Keratinocyte (primary cell): ENCODE measurements around the gene PRKAR1B. TPM values are rescaled to one million over a fixed set of nuclear protein-coding genes. Genes with fewer than 3 reads are reported as not detected.

Source experiments
- DNase-seq: peaks from one replicate; pipeline ENCODE4 v3.0.0-alpha.2; 2011; ENCODE audit warnings: low read depth, missing footprints, low spot score
- FAIRE-seq: peaks from 2 replicates; lab custom pipeline; 2011; peaks lifted over from hg19 to GRCh38; lab: Jason Lieb, UNC
- H2AFZ ChIP-seq: 2 replicates; pipeline ENCODE4 v1.6.0; 2012; ENCODE audit warnings: low read length, control low read depth, inconsistent platforms; ENCODE audit not compliant: control insufficient read depth
- H3K27ac ChIP-seq: 2 replicates; pipeline ENCODE4 v1.5.1; 2011; ENCODE audit warnings: low read length; ENCODE audit not compliant: control insufficient read depth, insufficient read depth
- H3K27me3 ChIP-seq: 3 replicates; pipeline ENCODE4 v1.6.0; 2011; ENCODE audit warnings: low read length; ENCODE audit not compliant: control insufficient read depth, insufficient read depth; ENCODE audit errors: extremely low read depth
- H3K36me3 ChIP-seq, 2 experiments: 2 replicates in 1 of 2; 3 replicates in 1 of 2; pipeline ENCODE4 v1.5.1; 2011; ENCODE audit warnings: low read length in 2 of 2, mild to moderate bottlenecking in 1 of 2; ENCODE audit not compliant: control insufficient read depth in 2 of 2, insufficient read depth in 2 of 2; ENCODE audit errors: extremely low read depth in 1 of 2
- H3K4me1 ChIP-seq: 3 replicates; pipeline ENCODE4 v1.5.1; 2011; ENCODE audit warnings: low read length; ENCODE audit not compliant: control insufficient read depth, insufficient read depth; ENCODE audit errors: extremely low read depth
- H3K4me2 ChIP-seq: 3 replicates; pipeline ENCODE4 v1.6.0; 2011; ENCODE audit warnings: low read depth, low read length; ENCODE audit not compliant: control insufficient read depth, insufficient read depth; ENCODE audit errors: extremely low read depth
- H3K4me3 ChIP-seq, 3 experiments: fragments of 200-600 bp in 1 of 3; sonication (generic) in 1 of 3; 2 replicates in 2 of 3; 3 replicates in 1 of 3; pipeline ENCODE4 v1.5.1; 2011 to 2016; ENCODE audit warnings: low read length in 3 of 3, mild to moderate bottlenecking in 3 of 3, control low read depth in 2 of 3, inconsistent platforms in 1 of 3, low read depth in 1 of 3, mixed read lengths in 1 of 3, mixed run types in 1 of 3, moderate library complexity in 1 of 3; ENCODE audit not compliant: control insufficient read depth in 2 of 3, insufficient read depth in 2 of 3; ENCODE audit errors: extremely low read depth in 1 of 3
- H3K79me2 ChIP-seq: 2 replicates; pipeline ENCODE4 v1.6.0; 2012; ENCODE audit warnings: low read length; ENCODE audit not compliant: control insufficient read depth, insufficient read depth
- H3K9ac ChIP-seq: 3 replicates; pipeline ENCODE4 v1.6.0; 2011; ENCODE audit warnings: low read length; ENCODE audit not compliant: control insufficient read depth, insufficient read depth; ENCODE audit errors: extremely low read depth
- H3K9me1 ChIP-seq: 3 replicates; pipeline ENCODE4 v1.6.0; 2011; ENCODE audit warnings: low read length; ENCODE audit not compliant: control insufficient read depth, insufficient read depth; ENCODE audit errors: extremely low read depth
- H3K9me3 ChIP-seq: 2 replicates; pipeline ENCODE4 v1.5.1; 2012; ENCODE audit warnings: low read depth, low read length; ENCODE audit not compliant: control insufficient read depth
- H4K20me1 ChIP-seq: 3 replicates; pipeline ENCODE4 v1.6.0; 2011; ENCODE audit warnings: low read length; ENCODE audit not compliant: control insufficient read depth, insufficient read depth; ENCODE audit errors: extremely low read depth
- CTCF ChIP-seq, 3 experiments: IDR thresholded peaks in 1 of 3; conservative IDR thresholded peaks in 1 of 3; optimal IDR thresholded peaks in 1 of 3; 2 replicates in 2 of 3; 3 replicates in 1 of 3; pipeline versions ENCODE3 to v1.5.1; 2011; ENCODE audit warnings: low read length in 3 of 3, mild to moderate bottlenecking in 3 of 3, moderate library complexity in 2 of 3, control low read depth in 1 of 3, inconsistent platforms in 1 of 3; ENCODE audit not compliant: insufficient read depth in 2 of 3; ENCODE audit errors: extremely low read depth in 1 of 3
- EZH2 ChIP-seq: IDR thresholded peaks from one replicate; pipeline ENCODE4 v1.6.1; 2012; ENCODE audit warnings: inconsistent platforms, mild to moderate bottlenecking, low read length, moderate library complexity
- dilution Hi-C: fragments of 300-500 bp; cut with MboI; formaldehyde crosslinking; loops from one replicate; pipeline ENCODE4 v1.7.0; 2020; ENCODE audit warnings: low sequenced_read_pairs; ENCODE audit not compliant: extremely low pct_ligation_motif_present
- polyA plus RNA-seq, 5 experiments: library from polyadenylated mRNA; depleted of rRNA in 3 of 5; stranded (reverse) in 3 of 5; stranded (forward) in 1 of 5; unstranded in 1 of 5; fragments of >200 nt; gene quantifications; 1 replicate in 1 of 5; 2 replicates in 3 of 5; 3 replicates in 1 of 5; pipeline versions ENCODE4 v1.2.1 to v1.2.3, GENCODE V29; 2011 to 2012; ENCODE audit warnings: missing spikeins in 2 of 5, low read depth in 1 of 5, low replicate concordance in 1 of 5

The PRKAR1B gene
- polyA plus RNA-seq, 1 donor (not counting 4 experiments of a cell fraction or from before 2014, with no cell fraction given), result 10.8 TPM

GRCh38 chr7:621572-622285, 105.4 kb downstream of the PRKAR1B start:
- peaks cover 3% of the 10 kb centered on the region for H4K20me1 ChIP-seq
- no peaks in the 10 kb centered on the region for H3K9me1 ChIP-seq
- no peaks in the 10 kb centered on the region for H3K4me1 ChIP-seq
- dilution Hi-C loops, result no loop called here
- TF ChIP-seq EZH2 (no peak), CTCF (optimal IDR thresholded peaks at IDR 0.05 in 1 of 3, IDR thresholded peaks at IDR 0.05 in 1 of 3, conservative IDR thresholded peaks at IDR 0.05 in 1 of 3; ENCODE audit: extremely low read depth in 1 of 3, insufficient read depth in 2 of 3, low read length in 3 of 3) (no peak)
- H3K9ac ChIP-seq, result no peak overlapping the region
- DNase-seq, result no peak
- H3K27ac ChIP-seq, result no peak overlapping the region
- no peaks in the 10 kb centered on the region for H3K79me2 ChIP-seq
- H3K4me3 ChIP-seq, result no peak overlapping the region
- H2AFZ ChIP-seq, result no peak overlapping the region
- no peaks in the 10 kb centered on the region for H3K27me3 ChIP-seq
- H3K36me3 ChIP-seq, result no peaks in the 10 kb centered on the region
- no peak for FAIRE-seq
- H3K4me2 ChIP-seq, result no peak overlapping the region
- H3K9me3 ChIP-seq, result peaks cover 7% of the 10 kb centered on the region

- Histone ChIP-seq H3K27me3 (no peaks in the 10 kb centered on the region), H3K4me1 (no peaks in the 10 kb centered on the region), H3K9me3 (peaks cover 7% of the 10 kb centered on the region), H3K79me2 (no peaks in the 10 kb centered on the region), H3K27ac (no peak overlapping the region), H3K4me2 (no peak overlapping the region), H3K4me3 (no peak overlapping the region), H2AFZ (no peak overlapping the region), H4K20me1 (peaks cover 3% of the 10 kb centered on the region), H3K9ac (no peak overlapping the region), H3K36me3 (no peaks in the 10 kb centered on the region), H3K9me1 (no peaks in the 10 kb centered on the region)
- DNase-seq, result no peak
- FAIRE-seq, result no peak
- no peak for TF ChIP-seq CTCF (optimal IDR thresholded peaks at IDR 0.05 in 1 of 3, IDR thresholded peaks at IDR 0.05 in 1 of 3, conservative IDR thresholded peaks at IDR 0.05 in 1 of 3; ENCODE audit: extremely low read depth in 1 of 3, insufficient read depth in 2 of 3, low read length in 3 of 3)
- TF ChIP-seq EZH2, result no peak
- dilution Hi-C loops, result no loop called here
These were observed 106.2 kb downstream of the PRKAR1B start for GRCh38 chr7:620885-621284.
